A673 (cell line): ENCODE results near the gene IQCH.

Experiments used
- CTCF ChIP-seq: fragments of 300-800, 200-600 bp; sonication (generic); conservative IDR thresholded peaks from 2 replicates; pipeline ENCODE4 v1.5.1; 2017; ENCODE audit warnings: low read depth, mild to moderate bottlenecking, antibody characterized with exemption, low read length, moderate library complexity, mixed read lengths
- EZH2 ChIP-seq: fragments of 200-600 bp; sonication (generic); IDR thresholded peaks from 2 replicates; pipeline ENCODE4 v1.6.1; 2017; ENCODE audit warnings: borderline replicate concordance, low read depth, mild to moderate bottlenecking, mixed read lengths, antibody characterized with exemption, low read length; ENCODE audit not compliant: poor library complexity, severe bottlenecking

GRCh38 chr15:67240235-67241131 lies 14.1 kb upstream of the IQCH start:
- TF ChIP-seq CTCF: peak; percentile 53
- no peak for TF ChIP-seq EZH2
